Activated T-cell treated with anti-CD3 and anti-CD28 coated beads for 48 hours (primary cell): Measurements from ENCODE around the gene CRELD2.

ENCODE experiments used
- DNase-seq: peaks from one replicate; pipeline ENCODE4 v3.0.0-alpha.2; 2020; ENCODE audit warnings: low read depth

Gene CRELD2

DNA sequence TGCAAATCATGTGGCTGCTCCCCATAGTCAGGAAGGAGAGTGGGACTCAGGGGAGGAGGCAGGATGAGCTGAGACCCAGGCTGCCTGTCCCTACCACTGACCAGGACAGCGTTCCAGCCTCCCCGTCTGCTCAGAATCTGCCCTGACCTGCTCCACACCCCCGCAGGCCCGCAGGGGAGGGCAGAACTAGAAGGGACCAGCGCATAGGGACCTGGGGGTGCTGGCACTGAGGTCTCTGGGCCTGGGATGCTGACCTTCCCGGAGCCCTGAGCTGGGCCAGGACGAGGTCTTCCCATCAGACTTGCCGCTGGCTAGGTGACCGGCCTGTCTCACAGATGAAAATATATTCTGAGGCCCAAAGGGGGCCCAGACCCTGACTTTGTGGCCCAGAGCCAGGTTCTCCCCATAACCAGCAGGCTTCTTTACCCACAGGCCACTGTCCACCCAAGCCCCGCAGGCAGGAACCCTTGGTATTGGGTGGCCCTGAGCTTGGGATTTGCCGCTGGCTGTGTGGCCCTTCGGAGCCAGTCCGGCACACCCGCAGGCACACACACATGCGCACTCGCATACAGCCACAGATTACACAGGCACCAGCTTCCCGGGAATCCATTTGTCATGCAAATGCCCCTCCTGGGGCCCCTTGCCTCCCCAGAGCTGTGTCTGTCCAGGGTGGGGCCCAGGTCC, 28.3 kb downstream of the CRELD2 start:
- DNase-seq: no peak

DNA sequence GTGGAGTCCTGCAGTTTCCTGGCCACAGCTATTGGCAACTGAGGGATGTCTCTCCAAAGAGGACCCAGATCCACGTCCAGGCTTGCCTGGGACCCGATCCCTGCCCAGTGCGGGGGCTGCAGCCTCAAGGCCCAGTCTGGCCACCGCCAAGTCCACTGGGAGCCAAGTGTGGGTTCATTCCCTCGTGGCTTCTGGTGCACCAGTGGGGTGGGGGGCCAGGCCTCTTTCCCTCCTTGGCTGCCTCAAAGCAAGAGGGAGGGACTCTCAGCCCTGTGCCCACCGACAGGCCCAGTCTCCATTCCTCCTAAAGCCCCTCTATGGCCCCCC, 28.8 kb downstream of the CRELD2 start:
- no peak for DNase-seq

DNA sequence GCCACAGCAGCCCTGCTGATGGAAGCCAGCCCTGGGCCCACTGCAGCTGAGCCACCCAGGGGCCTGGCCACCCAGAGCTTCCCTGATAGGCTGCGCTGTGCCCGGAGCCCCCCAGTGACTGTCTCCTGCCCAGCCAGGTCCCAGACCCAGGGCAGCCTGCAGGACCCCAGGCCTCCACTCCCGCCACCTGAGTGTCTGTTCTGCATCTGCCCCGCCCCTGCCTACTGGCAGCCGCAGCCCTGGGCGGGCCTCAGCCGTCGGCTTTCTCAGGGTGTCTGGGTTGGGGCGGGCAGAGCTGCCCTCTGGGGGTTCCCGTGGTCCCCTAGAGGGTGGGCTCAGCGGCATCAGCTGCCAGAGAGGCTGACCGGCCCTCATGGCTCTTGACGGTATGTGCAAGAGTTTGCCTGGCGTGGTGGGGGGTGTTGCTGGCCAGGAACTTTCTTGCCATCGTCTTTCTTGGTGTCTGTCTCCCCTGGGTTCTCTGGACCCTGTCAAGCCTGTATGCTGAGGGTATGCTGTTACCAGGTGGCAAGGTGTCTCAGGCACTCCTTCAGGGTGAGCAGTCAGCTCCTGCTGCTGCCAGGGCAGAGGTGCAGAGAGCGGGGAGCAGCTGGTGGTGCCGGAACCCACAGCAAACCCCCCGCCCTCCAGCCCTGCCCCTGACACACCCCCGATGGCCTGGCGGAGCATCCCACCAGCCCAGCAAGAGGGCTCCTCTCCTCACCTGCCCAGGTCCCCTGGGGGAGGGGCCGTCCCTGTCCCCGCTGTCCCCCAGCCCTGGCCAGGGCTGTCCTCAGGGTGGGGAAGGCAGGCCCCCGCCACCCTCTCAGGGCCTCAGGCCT, 29.9 kb downstream of the CRELD2 start:
- DNase-seq: no peak

DNA sequence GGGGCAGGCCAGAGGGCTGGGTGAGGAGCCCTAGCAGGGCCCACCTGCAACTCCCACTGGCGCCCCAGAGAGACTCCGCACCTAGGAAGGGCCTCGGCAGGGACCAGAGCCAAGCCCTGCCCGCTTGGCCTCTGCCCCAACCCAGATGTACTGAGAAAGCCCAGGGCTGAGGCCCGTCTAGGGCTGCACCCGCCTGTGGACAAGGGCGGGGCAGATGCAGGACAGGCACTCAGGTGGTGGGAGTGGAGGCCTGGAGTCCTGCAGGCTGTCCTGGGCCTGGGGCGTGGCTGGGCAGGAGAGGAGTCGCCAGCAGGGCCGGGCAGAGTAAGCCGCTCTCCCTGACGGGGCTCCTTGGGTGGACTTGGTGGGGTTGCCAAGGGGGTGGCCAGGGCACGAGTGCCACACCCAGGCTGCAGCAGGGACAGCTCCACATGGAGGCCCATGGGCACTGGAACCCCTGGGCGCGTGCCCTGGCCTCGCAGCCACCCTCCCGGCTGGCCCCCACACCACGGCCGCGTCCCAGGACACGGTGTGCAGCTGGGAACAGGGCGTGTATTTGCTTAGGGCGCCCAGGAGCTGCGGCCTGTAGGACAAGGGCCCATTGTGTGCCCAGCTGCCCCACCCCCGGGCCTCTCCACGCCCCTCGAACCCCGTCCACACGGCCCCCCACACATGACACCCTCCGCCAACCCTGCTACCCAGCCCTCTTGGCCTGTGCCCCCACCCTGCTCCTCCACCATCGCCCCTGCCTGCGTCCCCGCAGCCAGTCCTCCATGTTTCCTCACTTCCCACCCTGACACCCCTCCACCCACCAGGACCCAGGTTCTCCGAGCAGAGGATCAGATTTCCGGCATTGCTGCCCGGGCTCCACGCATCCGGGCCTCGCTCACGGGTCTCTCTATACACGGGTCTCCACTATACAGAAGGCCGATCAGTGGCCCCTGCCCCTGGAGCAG, 30.8 kb downstream of the CRELD2 start:
- DNase-seq: no peak

DNA sequence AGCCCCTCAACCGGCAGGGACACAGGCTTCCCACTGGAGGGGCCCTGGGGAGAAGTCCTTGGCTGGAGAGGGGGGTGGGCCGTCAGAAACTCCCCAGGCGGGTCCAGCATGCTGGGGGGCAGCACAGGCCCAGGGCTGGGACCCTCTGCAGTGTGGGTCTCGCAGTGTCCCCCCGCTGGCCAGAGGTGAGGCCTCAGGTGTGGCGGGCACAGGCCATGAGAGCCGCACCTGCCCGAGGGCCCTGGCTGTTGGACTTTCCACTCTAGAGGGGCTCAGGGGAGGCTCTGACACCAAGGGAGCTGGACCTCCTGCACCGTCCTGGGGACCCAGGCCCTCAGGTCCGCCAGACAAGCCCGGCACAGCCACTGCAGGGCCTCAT, 31.5 kb downstream of the CRELD2 start:
- DNase-seq: no peak

DNA sequence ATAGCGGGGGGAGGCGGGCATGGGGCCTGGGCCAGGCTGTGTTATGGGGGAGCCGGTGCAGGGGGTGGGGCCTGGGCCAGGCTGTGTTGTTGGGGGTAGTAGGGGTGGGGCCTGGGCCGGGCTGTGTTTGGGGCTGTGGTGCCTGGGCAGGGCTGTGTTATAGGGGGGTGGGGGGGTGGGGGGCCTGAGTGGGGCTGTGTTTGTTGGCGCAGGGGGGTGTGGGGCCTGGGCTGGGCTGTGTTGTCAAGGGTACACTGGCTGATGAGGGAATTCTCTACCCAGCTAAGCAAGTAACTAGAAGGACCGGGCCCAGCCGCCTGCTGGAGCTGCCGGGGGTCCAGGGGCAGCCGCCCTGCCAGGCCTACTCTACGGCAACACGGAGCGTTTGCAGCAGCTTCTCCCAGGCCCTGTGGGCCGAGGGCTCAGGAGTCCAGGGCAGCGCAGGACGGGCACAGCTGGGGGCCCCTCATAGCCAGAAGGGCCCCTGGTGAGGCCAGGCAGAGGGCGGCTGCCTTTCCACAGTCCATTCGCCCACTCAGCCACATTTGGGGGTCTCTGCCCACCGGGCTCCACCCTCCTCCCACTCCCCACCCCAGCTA, 32.1 kb downstream of the CRELD2 start:
- no peak for DNase-seq

DNA sequence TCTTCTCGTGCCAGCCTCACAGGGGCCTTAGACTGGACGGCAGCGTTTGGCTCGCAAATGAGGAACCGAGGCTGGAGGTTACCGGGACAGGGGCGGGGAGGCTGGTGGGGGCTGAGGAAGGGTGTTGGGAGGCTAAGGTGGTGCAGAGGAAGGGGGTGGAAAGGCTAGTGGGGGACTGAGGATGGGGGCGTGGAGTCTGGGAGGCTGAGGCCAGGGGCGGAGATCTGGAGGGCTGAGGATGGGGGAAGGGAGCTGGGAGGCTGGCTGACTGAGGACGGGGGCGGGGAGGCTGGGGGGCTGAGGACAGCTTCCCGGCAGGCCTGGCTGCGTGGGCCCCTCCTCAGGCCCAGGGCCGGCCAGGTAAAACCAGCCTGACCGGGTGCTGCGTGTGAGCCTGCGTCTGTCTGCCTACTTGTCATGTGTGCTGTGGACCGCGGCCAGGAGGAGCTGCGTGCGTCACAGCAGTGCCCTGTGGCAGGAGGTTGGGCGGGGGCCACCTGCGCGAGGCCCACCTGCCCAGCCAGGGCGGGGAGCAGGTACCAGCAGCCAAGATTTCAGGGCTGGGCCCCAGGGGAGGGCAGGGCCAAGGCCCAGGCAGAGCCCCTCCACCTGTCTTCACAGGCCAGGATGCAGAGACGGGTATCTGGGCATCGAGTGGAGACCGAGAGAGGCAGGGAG, 32.7 kb downstream of the CRELD2 start:
- no peak for DNase-seq

DNA sequence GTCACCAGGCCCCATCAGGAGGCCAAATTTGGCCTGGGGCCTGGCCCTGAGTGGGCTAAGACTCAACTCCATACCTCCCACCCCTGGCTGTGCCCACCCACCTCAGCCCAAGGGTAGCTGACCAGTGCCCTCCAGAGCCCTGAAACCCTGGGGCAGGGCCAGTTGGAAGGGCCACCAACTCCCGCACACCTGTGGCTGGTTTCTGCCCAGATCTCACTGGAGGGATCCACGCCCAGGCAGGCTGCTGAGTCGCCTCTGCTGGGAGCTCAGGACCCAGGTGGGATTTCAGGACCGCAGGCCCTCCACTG, 33.2 kb downstream of the CRELD2 start:
- DNase-seq: no peak

DNA sequence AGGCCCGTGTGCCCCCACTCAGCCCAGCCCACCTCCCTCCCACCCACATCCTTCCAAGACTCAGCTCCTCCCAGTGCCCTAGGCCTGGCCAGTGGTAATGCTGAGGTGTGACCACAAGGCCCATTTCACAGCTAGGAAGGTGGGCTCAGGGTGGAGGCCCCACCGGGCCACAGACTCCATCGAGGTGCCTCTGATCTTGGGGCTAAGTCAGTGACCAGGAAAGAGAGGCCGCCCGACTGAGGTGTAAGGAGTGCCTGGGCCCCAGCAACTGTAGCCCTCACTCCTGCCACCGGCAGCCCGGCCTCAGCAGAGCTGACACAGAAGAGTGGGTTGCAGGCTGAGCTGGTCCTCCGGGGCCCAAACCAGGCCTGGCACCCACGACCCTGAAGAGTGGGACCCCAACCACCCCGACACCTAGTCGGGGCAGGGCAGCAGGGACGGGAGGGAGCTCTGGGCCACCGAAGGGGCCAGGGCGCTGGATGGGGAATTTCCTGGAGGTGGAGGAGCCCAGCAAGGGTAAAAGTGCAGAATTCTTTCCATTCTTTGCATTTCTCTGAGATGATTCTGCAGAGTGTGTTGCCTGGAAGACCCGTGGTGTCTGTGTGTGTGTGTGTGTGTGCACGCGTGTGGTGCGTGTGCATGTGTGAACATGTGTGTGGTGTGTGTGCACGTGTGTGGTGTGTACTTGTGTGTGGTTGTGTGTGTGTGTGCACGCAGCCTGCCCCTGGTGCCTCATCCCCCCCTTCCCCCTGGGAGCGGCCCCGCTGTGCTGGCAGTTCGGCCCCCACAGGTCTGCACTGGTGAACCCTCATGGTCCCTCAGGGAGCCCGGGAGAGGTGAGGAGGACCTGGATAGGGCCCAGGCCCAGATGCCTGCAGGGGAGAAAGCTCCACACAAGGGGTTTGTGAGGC, 33.8 kb downstream of the CRELD2 start:
- DNase-seq: no peak

DNA sequence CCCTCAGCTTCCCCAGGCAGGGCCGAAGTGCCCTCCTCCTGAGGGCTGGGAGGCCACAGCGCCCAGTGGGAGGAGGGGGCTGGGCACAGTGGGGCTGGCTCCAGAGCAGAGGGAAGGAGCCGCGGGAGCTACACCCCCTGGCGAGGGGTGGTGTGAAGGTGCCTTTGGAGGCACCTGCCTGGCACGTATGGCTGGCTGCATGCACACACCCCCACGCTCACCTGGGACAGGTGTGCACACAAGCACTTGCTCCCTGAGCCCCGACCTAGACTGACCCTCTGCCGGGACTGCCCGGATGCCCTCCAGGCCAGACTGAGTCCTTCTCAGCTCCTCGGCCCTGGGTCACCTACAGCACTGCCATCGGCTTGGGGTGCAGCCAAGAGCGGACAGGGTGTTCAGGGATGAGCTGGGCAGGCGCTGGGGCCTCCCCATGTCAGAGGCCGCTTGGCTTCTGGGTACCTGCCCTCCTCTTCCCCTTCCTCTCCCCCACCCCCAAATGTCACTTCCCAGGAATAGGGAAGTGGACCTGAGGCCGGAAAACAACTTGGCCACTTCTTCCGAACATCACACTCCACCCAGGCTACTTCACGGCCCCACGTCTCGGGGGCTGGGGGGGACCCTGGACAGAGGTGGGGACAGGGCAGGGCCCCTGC, 34.7 kb downstream of the CRELD2 start:
- no peak for DNase-seq

DNA sequence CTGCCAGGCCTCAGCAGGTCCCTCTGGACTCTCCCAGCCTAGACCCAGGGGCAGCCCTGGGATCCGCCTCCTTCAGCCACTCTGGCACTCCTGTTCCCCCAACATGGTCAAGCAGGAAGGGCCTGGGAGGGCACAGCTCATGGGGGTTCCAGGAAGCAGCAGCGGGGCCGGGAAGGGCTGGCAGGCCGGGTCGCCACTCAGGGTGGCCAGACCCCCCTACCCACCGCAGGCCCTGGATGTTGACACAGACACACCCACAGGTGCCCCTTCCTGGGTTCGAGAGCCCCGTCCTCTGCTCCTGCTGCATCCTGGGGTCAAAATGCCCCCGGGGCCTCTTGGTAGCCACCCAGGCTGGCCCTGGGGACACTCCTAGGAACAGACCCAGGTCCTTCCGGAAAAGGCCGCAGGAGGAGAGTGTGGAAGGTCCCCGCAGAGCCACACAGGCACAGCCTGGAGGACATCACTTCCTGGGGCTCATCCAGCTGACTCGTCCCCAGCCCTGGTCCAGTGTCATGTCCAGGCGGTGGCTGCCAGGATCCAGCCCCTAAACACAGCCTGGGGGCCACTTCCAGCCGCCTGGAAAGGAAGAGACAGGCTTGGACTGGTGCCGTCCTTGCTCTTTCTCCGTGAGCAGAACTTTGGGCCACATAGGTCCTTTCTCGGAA, 35.4 kb downstream of the CRELD2 start:
- no peak for DNase-seq

DNA sequence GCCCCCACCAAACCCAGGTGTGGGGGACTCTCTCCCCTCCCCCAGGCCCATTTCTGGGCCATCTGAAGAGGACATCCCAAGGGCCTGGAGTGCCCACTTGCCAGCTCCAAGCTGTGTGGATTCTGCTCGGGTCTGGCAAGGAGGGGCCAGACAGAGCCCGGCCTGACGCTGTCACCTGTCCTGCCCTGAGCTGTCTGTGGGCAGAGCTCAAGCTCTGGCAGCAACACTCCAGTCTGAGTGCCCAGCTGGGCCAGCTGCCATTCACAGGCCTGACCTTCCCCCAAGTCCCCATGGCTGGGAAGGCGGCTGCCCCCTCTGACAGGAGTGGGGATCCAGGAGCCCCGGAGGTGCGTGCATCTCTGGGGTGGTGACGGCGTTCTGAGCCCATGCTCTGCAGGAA, 35.9 kb downstream of the CRELD2 start:
- DNase-seq: no peak

DNA sequence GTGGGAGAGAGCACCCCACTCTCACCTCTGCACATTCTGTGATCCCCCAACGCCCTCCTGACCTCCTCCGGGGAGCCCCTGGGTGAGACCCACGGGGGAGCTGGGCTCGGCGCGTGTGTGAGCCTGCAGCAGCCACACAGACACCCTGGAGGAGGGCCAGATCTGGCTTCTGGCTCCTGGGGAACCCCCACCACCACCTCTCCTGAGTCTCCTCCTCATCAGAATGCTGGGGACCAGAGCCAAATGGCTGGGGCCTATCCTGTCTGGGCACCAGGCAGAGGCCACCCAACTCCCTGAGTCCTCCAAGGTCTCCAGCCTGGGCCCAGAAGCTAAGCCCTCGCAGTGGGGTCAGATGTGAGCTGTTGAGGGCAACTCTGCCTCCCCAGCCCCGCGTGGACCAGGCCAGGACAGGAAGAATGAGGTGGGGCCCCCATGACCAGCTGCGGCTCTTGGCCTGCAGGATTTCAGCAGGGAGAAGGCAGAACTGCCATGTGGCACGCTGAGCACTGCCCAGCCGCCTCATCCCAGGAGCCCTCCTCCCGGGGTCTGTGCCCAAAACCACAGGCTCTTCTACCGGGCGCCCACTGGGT, 36.7 kb downstream of the CRELD2 start:
- no peak for DNase-seq

DNA sequence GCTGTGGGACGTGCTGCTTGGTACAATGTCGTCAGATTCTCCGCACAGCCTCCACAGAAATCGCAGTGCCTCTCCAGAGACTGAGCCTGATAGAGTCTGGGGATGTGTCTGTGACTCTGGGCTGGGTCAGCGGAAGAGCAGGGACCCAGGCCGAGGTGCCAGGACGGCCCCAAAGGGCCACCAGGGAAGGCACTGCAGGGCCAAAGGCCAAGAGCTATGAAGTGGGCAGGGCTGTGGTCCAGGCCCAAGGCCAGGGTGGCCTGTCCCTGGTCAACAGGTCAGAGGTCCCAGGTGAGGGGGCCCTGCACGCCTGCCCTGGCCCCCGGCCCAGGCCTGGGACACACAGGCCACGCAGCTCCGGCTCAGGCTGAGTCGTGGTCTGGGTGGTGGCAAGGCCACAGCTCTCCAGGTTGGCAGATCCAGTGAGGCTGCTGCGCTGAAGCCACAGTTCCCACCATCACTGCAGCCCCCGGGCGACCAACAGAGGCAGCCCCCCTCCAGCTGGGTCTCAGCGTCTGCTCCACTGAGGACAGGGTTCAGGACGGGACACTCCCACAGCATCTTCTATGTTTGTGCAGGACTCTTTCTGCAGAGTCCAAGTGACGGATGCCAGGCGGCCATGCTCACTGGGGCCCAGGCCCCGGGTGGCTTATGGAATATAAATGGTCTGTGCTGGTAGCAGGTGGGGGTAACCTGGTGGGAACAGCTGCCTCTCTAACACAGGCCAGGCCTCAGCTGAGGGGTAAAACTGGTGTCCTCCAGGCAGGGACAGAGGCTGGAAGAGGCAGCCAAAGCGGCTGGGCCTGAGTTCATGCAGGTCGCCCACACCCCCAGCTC, 37.4 kb downstream of the CRELD2 start:
- no peak for DNase-seq

DNA sequence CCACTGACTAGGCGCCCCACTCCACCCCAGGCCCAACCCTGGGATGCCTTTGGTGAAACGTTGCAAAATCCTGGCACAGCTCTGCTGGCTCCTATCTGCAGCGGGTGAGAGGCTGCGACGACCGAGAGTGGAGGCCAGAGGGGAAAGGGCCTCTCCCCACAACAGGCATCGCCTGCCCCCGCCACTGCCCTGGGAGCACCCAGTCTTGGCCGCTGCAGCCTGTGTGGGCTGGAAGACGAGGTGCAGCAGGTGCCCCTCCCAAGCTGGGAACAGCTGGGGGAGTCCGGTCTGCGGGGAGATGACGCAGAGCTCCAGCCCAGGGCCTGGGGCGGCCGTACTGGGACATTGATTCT, 38.0 kb downstream of the CRELD2 start:
- no peak for DNase-seq

DNA sequence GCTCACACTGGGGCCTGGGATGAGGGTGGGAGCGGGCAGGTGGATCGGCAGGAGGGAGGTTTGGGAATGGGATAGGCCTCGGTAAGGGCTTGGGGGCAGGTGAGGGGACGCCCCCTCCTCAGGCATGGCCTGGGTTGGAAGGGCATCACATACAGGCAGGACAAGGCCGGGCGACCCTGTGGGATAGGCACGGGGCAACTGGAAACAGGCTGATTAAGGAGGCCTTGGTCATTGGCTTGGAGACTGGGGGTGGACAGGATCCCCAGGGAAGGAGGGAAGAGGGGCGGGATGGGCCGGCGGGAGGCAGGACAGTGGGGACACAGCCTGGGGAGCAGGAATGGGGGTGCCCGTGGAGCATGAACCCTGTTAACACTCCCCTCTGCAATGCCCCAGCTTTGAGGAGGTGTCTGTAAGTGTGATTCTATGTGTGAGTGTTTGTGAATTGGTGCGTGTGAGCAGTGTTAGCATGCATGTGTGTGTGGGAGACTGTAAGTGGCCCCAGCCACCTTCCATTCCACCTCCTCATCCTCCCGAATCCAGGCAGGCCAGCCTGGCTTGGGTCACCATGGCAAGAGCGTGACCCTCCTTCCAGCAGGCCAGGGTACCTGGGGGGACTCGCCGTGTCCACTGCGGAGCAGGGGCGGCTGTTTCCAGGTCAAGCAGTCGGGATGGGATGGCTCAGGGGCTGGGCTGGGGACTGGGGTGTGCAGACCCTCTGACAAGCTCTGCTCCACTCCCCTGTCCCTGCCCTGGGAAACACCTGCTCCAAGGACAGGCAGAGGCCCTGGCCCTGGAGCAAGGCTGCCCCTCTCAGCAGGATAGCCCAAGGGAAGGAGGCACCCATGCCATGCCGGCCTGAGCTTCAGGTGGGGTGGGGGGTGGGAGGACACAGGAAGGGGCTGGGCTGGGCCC, 38.7 kb downstream of the CRELD2 start:
- no peak for DNase-seq

DNA sequence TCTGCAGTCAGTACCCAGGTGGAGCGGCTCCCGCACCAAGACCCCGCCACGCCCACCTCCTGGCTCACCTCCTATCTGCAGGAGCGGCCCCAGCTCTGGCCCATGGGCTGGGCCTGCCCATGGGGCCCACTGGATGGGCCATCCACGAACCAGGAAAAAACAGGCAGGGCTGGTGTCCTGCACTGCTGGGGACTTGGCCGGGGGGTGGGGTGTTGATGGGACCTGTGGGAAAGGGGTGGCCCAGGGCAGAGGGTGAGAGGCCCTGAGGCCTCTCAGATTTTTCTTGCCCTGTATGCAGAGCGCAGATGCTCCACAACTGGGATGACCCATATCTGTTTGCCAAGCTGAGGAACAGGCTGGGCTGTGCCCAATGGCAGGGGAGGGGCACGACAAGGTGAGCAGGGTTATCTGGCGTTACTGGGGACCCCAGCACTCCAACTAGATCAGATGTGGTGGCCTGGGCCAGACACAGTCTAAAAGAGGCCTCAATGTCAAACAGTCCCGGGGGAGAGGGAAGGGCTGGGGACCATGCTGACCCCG, 39.5 kb downstream of the CRELD2 start:
- DNase-seq: no peak
